Skeletal muscle cell (primary cell): ENCODE measurements around the gene ARSD.

ENCODE experiments used
- DNase-seq: peaks from one replicate; pipeline ENCODE4 v3.0.0-alpha.2; 2010; ENCODE audit warnings: low read depth
- H3K4me3 ChIP-seq: 2 replicates; pipeline ENCODE4 v1.5.1; 2011; ENCODE audit warnings: low read depth, mild to moderate bottlenecking, control low read depth, low read length, moderate library complexity

The ARSD gene

GRCh38 chrX:2863646-2864045, 65.5 kb downstream of the ARSD start:
- H3K4me3 ChIP-seq = no peak overlapping the region
- DNase-seq = no peak

- no peak for DNase-seq
- H3K4me3 ChIP-seq = no peak overlapping the region
Measured at GRCh38 chrX:2862404-2862803, 66.7 kb downstream of the ARSD start.

GRCh38 chrX:2859197-2859797, 69.8 kb downstream of the ARSD start:
- H3K4me3 ChIP-seq = no peak overlapping the region
- DNase-seq = no peak

GRCh38 chrX:2857566-2857965, 71.6 kb downstream of the ARSD start:
- DNase-seq = no peak
- H3K4me3 ChIP-seq = no peak overlapping the region

GRCh38 chrX:2855761-2856160, 73.4 kb downstream of the ARSD start:
- no peak for DNase-seq

DNA sequence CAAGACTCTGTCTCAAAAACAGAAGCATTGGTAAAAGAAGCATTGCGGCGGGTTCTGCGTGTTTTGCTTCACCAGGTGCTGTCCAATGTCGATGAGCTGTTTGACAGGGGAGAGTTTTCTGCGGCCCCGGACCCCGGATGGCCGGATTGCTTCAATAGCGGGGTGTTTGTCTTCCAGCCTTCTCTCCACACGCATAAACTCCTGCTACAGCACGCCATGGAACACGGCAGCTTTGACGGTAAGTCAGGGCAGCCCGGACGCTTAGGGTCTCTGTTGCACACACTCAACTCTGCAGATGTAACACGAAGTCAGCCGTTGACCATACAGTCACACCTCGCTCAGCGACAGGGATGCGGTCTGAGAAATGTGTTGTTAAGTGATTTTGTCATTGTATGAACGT, 74.2 kb downstream of the ARSD start:
- H3K4me3 ChIP-seq = no peak overlapping the region
- DNase-seq = no peak

More at GRCh38 chrX:2855761-2856160, 73.4 kb downstream of the ARSD start:
- no peak overlapping the region for H3K4me3 ChIP-seq
